ENCODE data around the gene LRFN2.

DNA sequence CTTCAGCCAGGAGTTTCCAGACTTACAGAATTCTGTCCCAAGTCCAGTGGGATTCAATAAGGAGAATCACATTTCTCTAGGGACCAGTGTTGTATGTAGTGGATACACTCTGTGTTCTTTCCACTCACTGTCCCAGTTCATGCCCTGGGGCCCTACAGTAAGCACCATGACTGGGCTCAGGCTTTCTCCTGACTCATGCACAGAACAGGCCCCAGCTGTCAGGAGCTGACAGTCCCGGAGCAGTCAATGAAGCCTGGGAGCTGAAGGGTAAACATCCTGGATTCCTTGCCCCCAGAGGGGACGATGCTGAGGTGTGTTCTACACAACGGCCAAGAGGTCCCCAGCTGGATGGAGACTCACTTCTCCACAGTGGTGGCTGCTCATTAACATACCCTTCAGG, 40.2 kb upstream of the LRFN2 start:
- TF ChIP-seq, protein P1, sequence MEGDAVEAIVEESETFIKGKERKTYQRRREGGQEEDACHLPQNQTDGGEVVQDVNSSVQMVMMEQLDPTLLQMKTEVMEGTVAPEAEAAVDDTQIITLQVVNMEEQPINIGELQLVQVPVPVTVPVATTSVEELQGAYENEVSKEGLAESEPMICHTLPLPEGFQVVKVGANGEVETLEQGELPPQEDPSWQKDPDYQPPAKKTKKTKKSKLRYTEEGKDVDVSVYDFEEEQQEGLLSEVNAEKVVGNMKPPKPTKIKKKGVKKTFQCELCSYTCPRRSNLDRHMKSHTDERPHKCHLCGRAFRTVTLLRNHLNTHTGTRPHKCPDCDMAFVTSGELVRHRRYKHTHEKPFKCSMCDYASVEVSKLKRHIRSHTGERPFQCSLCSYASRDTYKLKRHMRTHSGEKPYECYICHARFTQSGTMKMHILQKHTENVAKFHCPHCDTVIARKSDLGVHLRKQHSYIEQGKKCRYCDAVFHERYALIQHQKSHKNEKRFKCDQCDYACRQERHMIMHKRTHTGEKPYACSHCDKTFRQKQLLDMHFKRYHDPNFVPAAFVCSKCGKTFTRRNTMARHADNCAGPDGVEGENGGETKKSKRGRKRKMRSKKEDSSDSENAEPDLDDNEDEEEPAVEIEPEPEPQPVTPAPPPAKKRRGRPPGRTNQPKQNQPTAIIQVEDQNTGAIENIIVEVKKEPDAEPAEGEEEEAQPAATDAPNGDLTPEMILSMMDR (conservative IDR thresholded peaks at IDR 0.05; ENCODE audit: low read length): no peak
- TF ChIP-seq EZH2phosphoT487 (IDR thresholded peaks at IDR 0.05; ENCODE audit: borderline replicate concordance): no peak

Data from Loucy (cell line).